HCT116 (cell line): ENCODE measurements around the gene PNPLA5.

ENCODE experiments used
- CTCF ChIP-seq, 3 experiments: fragments of 200-600 bp in 1 of 3; sonication (generic) in 1 of 3; IDR thresholded peaks in 2 of 3; conservative IDR thresholded peaks in 1 of 3; 2 replicates each; pipeline ENCODE4 v1.5.1; 2012 to 2017; ENCODE audit warnings: low read depth in 2 of 3, low read length in 2 of 3, antibody characterized with exemption in 1 of 3, borderline replicate concordance in 1 of 3, control low read depth in 1 of 3, mild to moderate bottlenecking in 1 of 3, mixed read lengths in 1 of 3, mixed run types in 1 of 3, moderate library complexity in 1 of 3; ENCODE audit not compliant: insufficient read depth in 1 of 3
- EZH2phosphoT487 ChIP-seq: fragments of 200-600 bp; IDR thresholded peaks from 2 replicates; pipeline ENCODE4 v1.6.1; 2018; ENCODE audit warnings: antibody characterized with exemption, borderline replicate concordance
- JUND ChIP-seq: IDR thresholded peaks from 2 replicates; pipeline ENCODE4 v1.6.1; 2012
- POLR2A ChIP-seq: IDR thresholded peaks from 2 replicates; pipeline ENCODE4 v1.7.0; 2011; ENCODE audit warnings: borderline replicate concordance; ENCODE audit not compliant: insufficient read depth, insufficient read length; ENCODE audit errors: extremely low read depth
- RAD21 ChIP-seq: IDR thresholded peaks from 2 replicates; pipeline ENCODE4 v1.6.1; 2012; ENCODE audit warnings: low read depth, mild to moderate bottlenecking
- TCF7L2 ChIP-seq: IDR thresholded peaks from 2 replicates; pipeline ENCODE4 v1.7.0; 2011; ENCODE audit warnings: borderline replicate concordance, inconsistent platforms; ENCODE audit not compliant: insufficient read depth, insufficient read length; ENCODE audit errors: extremely low read depth
- ZFX ChIP-seq: fragments of 450-650 bp; IDR thresholded peaks from 2 replicates; pipeline ENCODE4 v1.6.1; 2017
- ZNF274 ChIP-seq: fragments of 200-500 bp; sonication (Bioruptor generic); IDR thresholded peaks from 2 replicates; pipeline ENCODE4 v1.6.1; 2014; ENCODE audit warnings: mild to moderate bottlenecking, low read depth, low read length, inconsistent platforms

GRCh38 chr22:43894122-43894521, 2.3 kb upstream of the PNPLA5 start:
- TF ChIP-seq JUND (no peak), CTCF (IDR thresholded peaks at IDR 0.05 in 2 of 3, conservative IDR thresholded peaks at IDR 0.05 in 1 of 3; ENCODE audit: borderline replicate concordance in 1 of 3, insufficient read depth in 1 of 3, low read depth in 2 of 3, low read length in 2 of 3) (no peak), RAD21 (no peak), ZFX (no peak), POLR2A (no peak), EZH2phosphoT487 (no peak), ZNF274 (no peak), TCF7L2 (no peak)
